ENCODE measurements around the gene IRGQ. TPM values are rescaled to one million over a fixed set of nuclear protein-coding genes. Genes with fewer than 3 reads are reported as not detected.
"Not testable (repeated sequence)": the region's sequence is repeated elsewhere in the genome, so short reads cannot be mapped to it uniquely, and the experiment has no call there.

The IRGQ gene
- total and polyA plus RNA-seq, 2 donors: 5.9 to 26.2 TPM

GRCh38 chr19:43563816-43564457 is 32.0 kb downstream of the IRGQ start:
- DNase-seq (ENCODE audit: extremely low spot score): no peak
- WGBS: 85% methylated on average over 10 of the region's 10 CpGs
- Histone ChIP-seq H3K36me3 (ENCODE audit: insufficient read depth) (no peaks in the 10 kb centered on the region), H3K27ac (ENCODE audit: low read depth) (no peak overlapping the region), H3K4me3 (ENCODE audit: low read depth, low read length) (no peak overlapping the region), H3K4me1 (ENCODE audit: insufficient read depth) (no peaks in the 10 kb centered on the region)

- DNase-seq (ENCODE audit: extremely low spot score): no peak
- no peak overlapping the region for H3K4me3 ChIP-seq (ENCODE audit: low read depth, low read length)
- WGBS: 71% methylated on average over 14 of the region's 14 CpGs
- no peaks in the 10 kb centered on the region for H3K36me3 ChIP-seq (ENCODE audit: insufficient read depth)
- H3K27ac ChIP-seq (ENCODE audit: low read depth): no peak overlapping the region
- H3K4me1 ChIP-seq (ENCODE audit: insufficient read depth): no peaks in the 10 kb centered on the region
These were observed 33.2 kb downstream of the IRGQ start for GRCh38 chr19:43562698-43563241.

- no peak for DNase-seq (ENCODE audit: extremely low spot score)
- WGBS: 88% methylated on average over 6 of the region's 6 CpGs
- Histone ChIP-seq H3K4me1 (ENCODE audit: insufficient read depth) (no peaks in the 10 kb centered on the region), H3K36me3 (ENCODE audit: insufficient read depth) (no peaks in the 10 kb centered on the region), H3K27ac (ENCODE audit: low read depth) (no peak overlapping the region), H3K4me3 (ENCODE audit: low read depth, low read length) (no peak overlapping the region)
These were observed 33.7 kb downstream of the IRGQ start for GRCh38 chr19:43562226-43562697.

GRCh38 chr19:43561139-43561970 is 34.6 kb downstream of the IRGQ start:
- H3K4me1 ChIP-seq (ENCODE audit: insufficient read depth): no peaks in the 10 kb centered on the region
- no peaks in the 10 kb centered on the region for H3K36me3 ChIP-seq (ENCODE audit: insufficient read depth)
- no peak for DNase-seq (ENCODE audit: extremely low spot score)
- no peak overlapping the region for H3K4me3 ChIP-seq (ENCODE audit: low read depth, low read length)
- WGBS: 93% methylated on average over 12 of the region's 12 CpGs
- H3K27ac ChIP-seq (ENCODE audit: low read depth): no peak overlapping the region

GRCh38 chr19:43560687-43561086 is 35.2 kb downstream of the IRGQ start:
- 83% methylated on average over 6 of the region's 6 CpGs for WGBS
- H3K4me1 ChIP-seq (ENCODE audit: insufficient read depth): no peaks in the 10 kb centered on the region
- no peaks in the 10 kb centered on the region for H3K36me3 ChIP-seq (ENCODE audit: insufficient read depth)
- no peak overlapping the region for H3K27ac ChIP-seq (ENCODE audit: low read depth)
- no peak for DNase-seq (ENCODE audit: extremely low spot score)
- H3K4me3 ChIP-seq (ENCODE audit: low read depth, low read length): no peak overlapping the region

- Histone ChIP-seq H3K36me3 (ENCODE audit: insufficient read depth) (peaks cover 5% of the 10 kb centered on the region), H3K27ac (ENCODE audit: low read depth) (no peak overlapping the region), H3K4me3 (ENCODE audit: low read depth, low read length) (no peak overlapping the region), H3K4me1 (ENCODE audit: insufficient read depth) (no peaks in the 10 kb centered on the region)
- no peak for DNase-seq (ENCODE audit: extremely low spot score)
- WGBS: 42% methylated on average over 8 of the region's 8 CpGs
These were observed 40.7 kb downstream of the IRGQ start for GRCh38 chr19:43555185-43555770.

GRCh38 chr19:43554317-43554895 is 41.5 kb downstream of the IRGQ start:
- no peaks in the 10 kb centered on the region for H3K4me1 ChIP-seq (ENCODE audit: insufficient read depth)
- H3K27ac ChIP-seq (ENCODE audit: low read depth): no peak overlapping the region
- H3K36me3 ChIP-seq (ENCODE audit: insufficient read depth): peaks cover 5% of the 10 kb centered on the region
- no peak overlapping the region for H3K4me3 ChIP-seq (ENCODE audit: low read depth, low read length)
- DNase-seq (ENCODE audit: extremely low spot score): no peak
- WGBS: 96% methylated on average over 15 of the region's 15 CpGs

GRCh38 chr19:43553656-43554055 is 42.3 kb downstream of the IRGQ start:
- Histone ChIP-seq H3K4me3 (ENCODE audit: low read depth, low read length) (no peak overlapping the region), H3K36me3 (ENCODE audit: insufficient read depth) (peaks cover 5% of the 10 kb centered on the region), H3K4me1 (ENCODE audit: insufficient read depth) (no peaks in the 10 kb centered on the region), H3K27ac (ENCODE audit: low read depth) (no peak overlapping the region)
- WGBS: 74% methylated on average over 4 of the region's 4 CpGs
- DNase-seq (ENCODE audit: extremely low spot score): no peak

GRCh38 chr19:43552616-43553015 is 43.3 kb downstream of the IRGQ start:
- DNase-seq (ENCODE audit: extremely low spot score): no peak

GRCh38 chr19:43552198-43552450 is 43.8 kb downstream of the IRGQ start:
- H3K27ac ChIP-seq (ENCODE audit: low read depth): no peak overlapping the region
- H3K4me3 ChIP-seq (ENCODE audit: low read depth, low read length): no peak overlapping the region
- WGBS: 79% methylated on average over 3 of the region's 3 CpGs
- no peaks in the 10 kb centered on the region for H3K4me1 ChIP-seq (ENCODE audit: insufficient read depth)
- H3K36me3 ChIP-seq (ENCODE audit: insufficient read depth): peaks cover 5% of the 10 kb centered on the region
- DNase-seq (ENCODE audit: extremely low spot score): no peak

More at GRCh38 chr19:43552616-43553015, 43.3 kb downstream of the IRGQ start:
- no peak overlapping the region for H3K27ac ChIP-seq (ENCODE audit: low read depth)
- no peak overlapping the region for H3K4me3 ChIP-seq (ENCODE audit: low read depth, low read length)
- no peaks in the 10 kb centered on the region for H3K4me1 ChIP-seq (ENCODE audit: insufficient read depth)
- peaks cover 5% of the 10 kb centered on the region for H3K36me3 ChIP-seq (ENCODE audit: insufficient read depth)
- 70% methylated on average over 3 of the region's 3 CpGs for WGBS

GRCh38 chr19:43551399-43552197 is 44.3 kb downstream of the IRGQ start:
- no peak overlapping the region for H3K27ac ChIP-seq (ENCODE audit: low read depth)
- H3K4me3 ChIP-seq (ENCODE audit: low read depth, low read length): no peak overlapping the region
- no peak for DNase-seq (ENCODE audit: extremely low spot score)
- no peaks in the 10 kb centered on the region for H3K4me1 ChIP-seq (ENCODE audit: insufficient read depth)
- peaks cover 5% of the 10 kb centered on the region for H3K36me3 ChIP-seq (ENCODE audit: insufficient read depth)
- 91% methylated on average over 23 of the region's 23 CpGs for WGBS

- Histone ChIP-seq H3K27ac (ENCODE audit: low read depth) (no peak overlapping the region), H3K4me1 (ENCODE audit: insufficient read depth) (no peaks in the 10 kb centered on the region), H3K4me3 (ENCODE audit: low read depth, low read length) (no peak overlapping the region), H3K36me3 (ENCODE audit: insufficient read depth) (peaks cover 8% of the 10 kb centered on the region)
- WGBS: 88% methylated on average over 2 of the region's 2 CpGs
- DNase-seq (ENCODE audit: extremely low spot score): no peak
These were observed 47.2 kb downstream of the IRGQ start for GRCh38 chr19:43548706-43549105.

- peaks cover 11% of the 10 kb centered on the region for H3K36me3 ChIP-seq (ENCODE audit: insufficient read depth)
- WGBS: 87% methylated on average over 18 of the region's 24 CpGs
- not testable (repeated sequence) for H3K27ac ChIP-seq (ENCODE audit: low read depth); H3K4me3 ChIP-seq (ENCODE audit: low read depth, low read length); H3K4me1 ChIP-seq (ENCODE audit: insufficient read depth); DNase-seq (ENCODE audit: extremely low spot score)
These were observed 48.0 kb downstream of the IRGQ start for GRCh38 chr19:43547926-43548325.
